GM18499 (cell line): Measurements from ENCODE around the gene MICAL3.

Experiments used
- ATAC-seq: cut with Tn5 transposase; IDR thresholded peaks from one replicate; pipeline ENCODE4 v1.9.1; 2021; ENCODE audit warnings: moderate number of reproducible peaks; ENCODE audit not compliant: insufficient read depth, unreplicated experiment

MICAL3 gene

GRCh38 chr22:17754233-17754925 lies 270.0 kb downstream of the MICAL3 start:
- no peak for ATAC-seq

GRCh38 chr22:17753401-17753989 lies 270.9 kb downstream of the MICAL3 start:
- no peak for ATAC-seq

- ATAC-seq = no peak
Observed at GRCh38 chr22:17751596-17751995, 272.8 kb downstream of the MICAL3 start.

- no peak for ATAC-seq
Observed at GRCh38 chr22:17749605-17750395, 274.6 kb downstream of the MICAL3 start.

- ATAC-seq = no peak
Observed at GRCh38 chr22:17748555-17749353, 275.6 kb downstream of the MICAL3 start.

GRCh38 chr22:17746916-17747315 lies 277.4 kb downstream of the MICAL3 start:
- ATAC-seq = no peak

- ATAC-seq = no peak
Observed at GRCh38 chr22:17744430-17744829, 279.9 kb downstream of the MICAL3 start.

GRCh38 chr22:17743661-17744411 lies 280.5 kb downstream of the MICAL3 start:
- ATAC-seq = no peak

GRCh38 chr22:17742527-17742902 lies 281.8 kb downstream of the MICAL3 start:
- no peak for ATAC-seq

- no peak for ATAC-seq
Observed at GRCh38 chr22:17741866-17742526, 282.4 kb downstream of the MICAL3 start.

GRCh38 chr22:17739196-17739975 lies 285.0 kb downstream of the MICAL3 start:
- no peak for ATAC-seq

GRCh38 chr22:17738386-17739128 lies 285.8 kb downstream of the MICAL3 start:
- no peak for ATAC-seq
